NB4 (cell line): ENCODE results near the gene CTSE.
"Not testable (repeated sequence)": the region's sequence is repeated elsewhere in the genome, so short reads cannot be mapped to it uniquely, and the experiment has no call there.

Experiments
- DNase-seq: peaks from one replicate; pipeline ENCODE4 v3.0.0; 2010; ENCODE audit warnings: low read depth
- H3K4me3 ChIP-seq: one replicate; pipeline ENCODE4 v1.5.1; 2011; ENCODE audit warnings: mild to moderate bottlenecking, low read depth, low read length, moderate library complexity
- MYC ChIP-seq: IDR thresholded peaks from 2 replicates; pipeline ENCODE4 v1.6.1; 2011; ENCODE audit warnings: low read depth, low read length
- POLR2A ChIP-seq: IDR thresholded peaks from 2 replicates; pipeline ENCODE4 v1.6.1; 2011; ENCODE audit warnings: mild to moderate bottlenecking; ENCODE audit not compliant: insufficient read length; ENCODE audit errors: extremely low read depth
- TF ChIP-seq, protein P1 (sequence below): IDR thresholded peaks from 2 replicates; pipeline ENCODE4 v1.6.1; 2011; ENCODE audit warnings: low read depth, low read length
- TF ChIP-seq, protein P2 (sequence below): IDR thresholded peaks from one replicate; pipeline ENCODE4 v1.5.1; 2012; ENCODE audit warnings: low read depth, low read length

Gene CTSE

DNA sequence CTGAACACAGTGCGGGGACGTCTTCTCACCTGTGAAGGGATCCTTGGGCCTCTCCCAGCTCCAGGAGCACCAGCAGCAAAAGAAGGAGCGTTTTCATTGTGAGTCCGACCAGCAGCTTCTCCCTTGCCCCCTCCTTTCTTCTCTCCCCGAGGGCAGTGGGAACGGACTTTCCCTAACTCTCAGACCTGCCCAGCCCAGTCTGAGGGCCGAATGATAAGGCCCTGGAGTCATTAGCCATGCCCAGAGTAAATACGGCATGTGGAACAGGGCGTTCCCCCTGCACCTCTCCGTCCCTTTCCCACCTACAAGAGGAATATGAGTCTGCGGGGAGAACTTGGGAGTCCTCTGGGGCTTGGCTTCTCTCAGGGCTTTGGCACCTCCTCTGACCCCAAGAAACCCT is at the start of gene CTSE:
TSS of gene CTSE (minus strand) at position 201 of the 400 bp plus-strand sequence. CDS start at position 97, 104 bp downstream.
- TF ChIP-seq, protein P1, sequence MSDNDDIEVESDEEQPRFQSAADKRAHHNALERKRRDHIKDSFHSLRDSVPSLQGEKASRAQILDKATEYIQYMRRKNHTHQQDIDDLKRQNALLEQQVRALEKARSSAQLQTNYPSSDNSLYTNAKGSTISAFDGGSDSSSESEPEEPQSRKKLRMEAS: no peak
- TF ChIP-seq, protein P2, sequence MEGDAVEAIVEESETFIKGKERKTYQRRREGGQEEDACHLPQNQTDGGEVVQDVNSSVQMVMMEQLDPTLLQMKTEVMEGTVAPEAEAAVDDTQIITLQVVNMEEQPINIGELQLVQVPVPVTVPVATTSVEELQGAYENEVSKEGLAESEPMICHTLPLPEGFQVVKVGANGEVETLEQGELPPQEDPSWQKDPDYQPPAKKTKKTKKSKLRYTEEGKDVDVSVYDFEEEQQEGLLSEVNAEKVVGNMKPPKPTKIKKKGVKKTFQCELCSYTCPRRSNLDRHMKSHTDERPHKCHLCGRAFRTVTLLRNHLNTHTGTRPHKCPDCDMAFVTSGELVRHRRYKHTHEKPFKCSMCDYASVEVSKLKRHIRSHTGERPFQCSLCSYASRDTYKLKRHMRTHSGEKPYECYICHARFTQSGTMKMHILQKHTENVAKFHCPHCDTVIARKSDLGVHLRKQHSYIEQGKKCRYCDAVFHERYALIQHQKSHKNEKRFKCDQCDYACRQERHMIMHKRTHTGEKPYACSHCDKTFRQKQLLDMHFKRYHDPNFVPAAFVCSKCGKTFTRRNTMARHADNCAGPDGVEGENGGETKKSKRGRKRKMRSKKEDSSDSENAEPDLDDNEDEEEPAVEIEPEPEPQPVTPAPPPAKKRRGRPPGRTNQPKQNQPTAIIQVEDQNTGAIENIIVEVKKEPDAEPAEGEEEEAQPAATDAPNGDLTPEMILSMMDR: no peak
- TF ChIP-seq MYC: no peak
- no peak for TF ChIP-seq POLR2A
- no peak within 1 kb of the TSS for H3K4me3 ChIP-seq
- no peak for DNase-seq

DNA sequence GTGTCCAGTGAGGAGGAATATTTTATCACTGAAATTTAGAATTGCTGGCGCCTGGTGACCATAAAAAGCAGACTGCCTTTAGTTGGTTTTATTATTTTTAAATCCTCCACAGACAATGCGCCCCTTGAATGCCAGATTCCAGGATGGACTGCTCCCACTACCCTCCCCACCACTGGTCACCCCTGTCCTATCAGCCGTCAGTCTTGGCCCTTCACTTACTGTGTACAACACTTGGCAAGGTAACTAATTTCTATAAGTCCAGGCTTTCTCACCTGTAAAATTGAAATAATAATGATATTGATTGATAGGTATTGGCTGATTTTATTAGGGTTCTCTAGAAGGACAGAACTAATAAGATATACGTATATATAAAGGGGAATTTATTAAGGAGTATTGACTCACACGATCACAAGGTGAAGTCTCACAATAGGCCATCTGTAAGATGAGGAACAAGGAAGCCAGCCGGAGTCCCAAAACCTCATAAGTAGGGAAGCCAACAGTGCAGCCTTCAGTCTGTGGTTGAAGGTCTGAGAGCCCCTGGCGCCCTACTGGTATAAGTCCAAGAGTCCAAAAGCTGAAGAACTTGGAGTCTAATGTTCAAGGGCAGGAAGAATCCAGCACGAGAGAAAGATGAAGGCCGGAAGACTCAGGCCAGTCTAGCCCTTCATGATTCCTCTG is 47.1 kb upstream of the CTSE start:
- no peak for TF ChIP-seq POLR2A
- TF ChIP-seq, protein P2: no peak
- TF ChIP-seq MYC: no peak
- no peak overlapping the region for H3K4me3 ChIP-seq
- no peak for DNase-seq

DNA sequence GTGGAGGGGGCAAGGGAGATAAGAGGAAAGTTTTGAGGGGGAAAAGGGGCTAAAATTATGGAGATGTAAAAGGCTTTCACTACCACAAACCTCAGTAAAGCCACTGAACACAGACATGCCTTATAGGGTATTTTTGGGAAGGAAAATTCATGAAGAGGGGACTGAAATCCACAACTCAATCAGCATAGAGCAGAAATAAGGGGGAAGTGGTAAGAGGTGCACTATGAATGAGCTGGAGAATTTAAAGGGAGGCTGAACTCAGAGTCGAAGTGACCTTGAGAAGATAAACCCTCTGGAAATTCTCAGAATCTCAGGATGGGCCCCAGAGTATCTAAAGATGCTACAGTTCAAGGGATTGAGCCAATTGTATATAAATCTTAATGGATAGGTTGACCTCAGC is 44.6 kb upstream of the CTSE start:
- TF ChIP-seq MYC (no peak), POLR2A (no peak)
- TF ChIP-seq, protein P1: no peak
- TF ChIP-seq, protein P2: no peak
- DNase-seq: no peak
- H3K4me3 ChIP-seq: no peak overlapping the region

DNA sequence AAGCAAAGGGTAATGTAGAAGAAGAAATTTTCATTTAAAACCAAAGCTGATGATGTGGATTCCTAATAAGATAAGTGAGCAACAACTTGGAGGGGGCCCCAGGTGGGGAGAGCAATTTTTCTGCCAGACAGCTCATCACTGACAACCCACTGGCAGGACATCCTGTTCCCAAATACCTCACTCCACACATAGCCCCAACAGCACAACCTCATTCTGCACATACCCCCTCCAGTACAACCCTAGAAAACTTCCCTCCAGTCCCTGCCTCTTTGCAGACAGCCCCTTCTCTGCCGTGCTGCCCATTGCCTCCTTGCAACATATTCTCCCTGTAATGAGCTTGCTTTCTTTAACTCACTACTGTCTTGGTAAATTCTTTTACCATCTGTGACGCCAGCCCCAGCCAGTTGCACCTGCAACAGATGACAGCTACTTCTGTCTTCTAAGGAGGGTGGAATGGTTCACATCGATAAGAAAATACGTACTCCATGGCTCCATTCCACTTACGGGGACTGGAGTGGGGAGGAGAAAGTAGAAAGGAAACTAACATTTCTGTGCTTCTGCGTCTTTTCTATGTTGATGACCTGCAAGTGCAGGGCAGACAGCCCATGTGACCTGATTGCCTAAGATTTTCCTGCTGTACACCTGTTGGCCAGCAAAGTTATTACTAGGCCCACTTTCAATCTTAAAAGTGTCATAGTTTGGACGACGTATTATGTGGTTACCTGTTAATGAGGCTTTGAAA is 44.0 kb upstream of the CTSE start:
- peak; percentile 40 for DNase-seq
- H3K4me3 ChIP-seq: no peak overlapping the region
- TF ChIP-seq, protein P1: 0 out of 2 replicates have a peak, but pooled peaks have one; percentile 9
- TF ChIP-seq POLR2A: no peak

DNA sequence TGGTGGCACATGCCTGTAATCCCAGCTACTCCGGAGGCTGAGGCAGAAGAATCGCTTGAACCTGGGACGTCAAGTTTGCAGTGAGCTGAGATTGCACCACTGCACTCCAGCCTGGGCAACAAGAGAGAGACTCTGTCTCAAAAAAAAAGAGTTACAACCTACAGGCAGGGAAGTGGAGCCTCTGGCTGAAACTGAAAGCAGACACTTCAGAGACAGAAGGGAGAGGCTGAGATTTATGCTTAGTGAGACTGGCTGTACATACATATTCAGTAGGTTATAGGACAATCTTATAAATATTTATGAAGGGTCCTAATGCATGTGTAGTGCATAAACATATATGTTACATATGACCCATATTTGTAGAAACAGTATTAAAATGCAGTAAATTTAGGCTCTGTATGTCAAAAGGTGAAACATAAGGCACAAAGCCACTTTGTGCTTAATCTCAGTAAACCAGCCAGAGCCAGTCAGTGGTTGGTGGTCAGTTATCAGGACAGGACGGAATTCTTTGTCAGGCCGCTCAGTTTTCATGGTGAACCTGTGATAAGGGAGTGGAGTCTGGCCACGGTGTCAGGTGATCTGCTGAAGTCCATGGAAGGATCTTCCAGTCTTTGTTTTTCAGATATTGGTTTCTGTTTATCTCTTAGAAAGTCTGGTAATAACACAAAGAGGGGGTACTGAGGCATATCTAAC is 42.9 kb upstream of the CTSE start:
- no peak overlapping the region for H3K4me3 ChIP-seq
- no peak for DNase-seq
- TF ChIP-seq, protein P1: no peak
- no peak for TF ChIP-seq MYC
- TF ChIP-seq POLR2A: no peak
- TF ChIP-seq, protein P2: no peak

DNA sequence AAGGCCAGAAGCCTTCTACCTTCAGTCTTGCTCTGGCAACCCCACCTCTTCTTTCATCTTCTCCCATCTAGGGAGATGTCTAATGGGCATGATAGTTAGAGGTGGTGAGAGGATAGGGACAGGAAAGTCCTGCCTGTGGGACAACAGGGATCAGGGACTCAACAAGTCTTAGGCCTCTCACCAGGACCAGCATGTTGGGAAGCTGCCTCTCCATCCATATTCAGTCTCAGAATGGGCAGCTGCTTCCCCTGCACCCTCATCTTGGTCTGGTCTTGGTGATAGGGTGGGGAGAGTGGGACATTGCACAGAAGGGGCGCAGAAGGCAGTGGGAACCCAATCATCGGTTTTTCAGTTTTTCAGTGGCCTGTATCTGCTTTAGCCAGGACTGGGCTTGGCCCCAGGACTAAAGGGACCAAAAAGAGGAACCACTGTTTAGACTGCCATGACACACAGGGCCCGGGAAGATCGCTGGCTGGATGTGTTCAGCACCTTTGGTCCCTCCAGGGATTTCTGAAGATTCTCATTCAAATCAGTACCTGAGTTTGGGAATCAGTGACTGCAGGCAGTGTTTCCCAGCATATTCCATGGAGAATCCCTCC is 42.0 kb upstream of the CTSE start:
- no peak overlapping the region for H3K4me3 ChIP-seq
- DNase-seq: no peak
- TF ChIP-seq, protein P2: no peak
- TF ChIP-seq, protein P1: no peak
- TF ChIP-seq MYC: no peak
- no peak for TF ChIP-seq POLR2A

DNA sequence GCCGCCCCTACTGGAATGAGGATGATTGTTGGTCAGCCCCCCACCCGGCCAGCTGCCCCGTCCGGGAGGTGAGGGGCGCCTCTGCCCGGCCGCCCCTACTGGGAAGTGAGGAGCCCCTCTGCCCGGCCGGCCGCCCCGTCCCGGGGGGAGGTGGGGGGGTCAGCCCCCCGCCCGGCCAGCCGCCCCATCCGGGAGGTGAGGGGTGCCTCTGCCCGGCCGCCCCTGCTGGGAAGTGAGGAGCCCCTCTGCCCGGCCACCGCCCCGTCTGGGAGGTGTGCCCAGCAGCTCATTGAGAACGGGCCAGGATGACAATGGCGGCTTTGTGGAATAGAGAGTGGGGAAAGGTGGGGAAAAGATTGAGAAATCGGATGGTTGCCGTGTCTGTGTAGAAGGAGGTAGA is 40.8 kb upstream of the CTSE start:
- not testable (repeated sequence) for DNase-seq, H3K4me3 ChIP-seq

DNA sequence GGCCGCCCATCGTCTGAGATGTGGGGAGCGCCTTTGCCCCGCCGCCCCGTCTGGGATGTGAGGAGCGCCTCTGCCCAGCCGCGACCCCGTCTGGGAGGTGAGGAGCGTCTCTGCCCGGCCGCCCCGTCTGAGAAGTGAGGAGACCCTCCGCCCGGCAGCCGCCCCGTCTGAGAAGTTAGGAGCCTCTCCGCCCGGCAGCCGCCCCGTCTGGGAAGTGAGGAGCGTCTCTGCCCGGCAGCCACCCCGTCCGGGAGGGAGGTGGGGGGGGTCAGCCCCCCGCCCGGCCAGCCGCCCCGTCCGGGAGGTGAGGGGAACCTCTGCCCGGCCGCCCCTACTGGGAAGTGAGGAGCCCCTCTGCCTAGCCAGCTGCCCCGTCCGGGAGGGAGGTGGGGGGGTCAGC is 40.3 kb upstream of the CTSE start:
- not testable (repeated sequence) for H3K4me3 ChIP-seq, DNase-seq
